Neural cell (in vitro differentiated cells): ENCODE results near the gene PPARG. TPM values are rescaled to one million over a fixed set of nuclear protein-coding genes. Genes with fewer than 3 reads are reported as not detected.

Source experiments
- H2AFZ ChIP-seq: fragments of 200-600, 300-800 bp; sonication (generic), shearing (Covaris generic); 2 replicates; pipeline ENCODE4 v1.6.0; 2014; ENCODE audit warnings: low read depth, mild to moderate bottlenecking, antibody characterized with exemption, low read length, moderate library complexity
- H3F3A ChIP-seq: fragments of 200-600 bp; shearing (Covaris generic); 2 replicates; pipeline ENCODE4 v1.6.1; 2016; ENCODE audit warnings: mild to moderate bottlenecking, moderate library complexity, mixed read lengths, antibody characterized with exemption, low read length; ENCODE audit not compliant: insufficient read depth, poor library complexity, severe bottlenecking
- H3K27ac ChIP-seq: fragments of 200-600, 300-800 bp; sonication (generic), shearing (Covaris generic); 2 replicates; pipeline ENCODE4 v1.5.1; 2014; ENCODE audit warnings: mild to moderate bottlenecking, low read length, moderate library complexity
- H3K27me3 ChIP-seq: fragments of 300-800, 200-600 bp; sonication (generic), shearing (Covaris generic); 2 replicates; pipeline ENCODE4 v1.6.0; 2014; ENCODE audit warnings: mild to moderate bottlenecking, low read depth, low read length, moderate library complexity; ENCODE audit not compliant: insufficient read depth
- H3K36me3 ChIP-seq: fragments of 300-800, 200-600 bp; sonication (generic), shearing (Covaris generic); 2 replicates; pipeline ENCODE4 v1.5.1; 2014; ENCODE audit warnings: mild to moderate bottlenecking, antibody characterized with exemption, low read length, moderate library complexity; ENCODE audit not compliant: insufficient read depth
- H3K4me2 ChIP-seq: fragments of 300-800, 200-600 bp; sonication (generic), shearing (Covaris generic); 2 replicates; pipeline ENCODE4 v1.6.0; 2014; ENCODE audit warnings: mild to moderate bottlenecking, low read length
- H3K4me3 ChIP-seq: fragments of 300-800, 200-600 bp; sonication (generic), shearing (Covaris generic); 2 replicates; pipeline ENCODE4 v1.5.1; 2014; ENCODE audit warnings: mild to moderate bottlenecking, low read length, moderate library complexity
- H3K79me2 ChIP-seq: fragments of 200-600 bp; shearing (Covaris generic); replicated peaks from 2 replicates; pipeline ENCODE4 v1.6.0; 2014; ENCODE audit warnings: mild to moderate bottlenecking, low read length, moderate library complexity; ENCODE audit not compliant: insufficient read depth
- H3K9ac ChIP-seq: fragments of 300-800, 200-600 bp; sonication (generic), shearing (Covaris generic); 2 replicates; pipeline ENCODE4 v1.6.1; 2016; ENCODE audit warnings: mild to moderate bottlenecking, low read length, mixed read lengths
- H3K9me2 ChIP-seq: fragments of 200-600 bp; shearing (Covaris generic); 2 replicates; pipeline ENCODE4 v1.6.1; 2016; ENCODE audit warnings: mild to moderate bottlenecking, low read length, mixed read lengths; ENCODE audit not compliant: insufficient read depth
- H3K9me3 ChIP-seq: fragments of 200-600, 300-800 bp; sonication (generic), shearing (Covaris generic); 2 replicates; pipeline ENCODE4 v1.6.1; 2016; ENCODE audit warnings: mild to moderate bottlenecking, mixed run types, low read length, moderate library complexity, mixed read lengths
- H4K20me1 ChIP-seq: fragments of 200-600 bp; shearing (Covaris generic); 2 replicates; pipeline ENCODE4 v1.6.1; 2016; ENCODE audit warnings: mild to moderate bottlenecking, mixed run types; ENCODE audit not compliant: insufficient read depth
- CTCF ChIP-seq: fragments of 450-650 bp; IDR thresholded peaks from 2 replicates; pipeline ENCODE4 v1.5.1; 2014; ENCODE audit warnings: antibody characterized with exemption, mild to moderate bottlenecking, moderate library complexity; ENCODE audit not compliant: poor library complexity, severe bottlenecking
- EP300 ChIP-seq: fragments of 450-650 bp; conservative IDR thresholded peaks from 2 replicates; pipeline ENCODE4 v1.6.1; 2014; ENCODE audit warnings: antibody characterized with exemption, mild to moderate bottlenecking, moderate library complexity; ENCODE audit not compliant: poor library complexity, severe bottlenecking
- EZH2 ChIP-seq: fragments of 200-600, 300-800 bp; shearing (Covaris generic), sonication (generic); IDR thresholded peaks from 2 replicates; pipeline ENCODE4 v1.6.1; 2014; ENCODE audit warnings: antibody characterized with exemption, low read length, borderline replicate concordance, mild to moderate bottlenecking; ENCODE audit not compliant: insufficient read depth, poor library complexity, severe bottlenecking
- MXI1 ChIP-seq: fragments of 450-650 bp; conservative IDR thresholded peaks from 2 replicates; pipeline ENCODE4 v1.6.1; 2014; ENCODE audit warnings: antibody characterized with exemption, mild to moderate bottlenecking; ENCODE audit not compliant: poor library complexity, severe bottlenecking
- POLR2AphosphoS5 ChIP-seq: IDR thresholded peaks from 2 replicates; pipeline ENCODE4 v1.6.1; 2012
- RAD21 ChIP-seq: fragments of 450-650 bp; conservative IDR thresholded peaks from 2 replicates; pipeline ENCODE4 v1.6.1; 2014; ENCODE audit warnings: antibody characterized with exemption, mild to moderate bottlenecking, moderate library complexity
- REST ChIP-seq: IDR thresholded peaks from 2 replicates; pipeline ENCODE4 v1.6.1; 2012; ENCODE audit warnings: borderline replicate concordance
- SMC3 ChIP-seq: fragments of 450-650 bp; conservative IDR thresholded peaks from 2 replicates; pipeline ENCODE4 v1.6.1; 2014; ENCODE audit warnings: antibody characterized with exemption, mild to moderate bottlenecking, moderate library complexity; ENCODE audit not compliant: poor library complexity
- TAF1 ChIP-seq: IDR thresholded peaks from 2 replicates; pipeline ENCODE4 v1.6.1; 2012; ENCODE audit warnings: low read depth
- polyA plus RNA-seq: library from polyadenylated mRNA; depleted of rRNA; stranded (reverse); fragments of >200 nt; gene quantifications from 2 replicates; pipeline ENCODE4 v1.2.3, GENCODE V29; 2014

Gene PPARG
- polyA plus RNA-seq, 1 donor from 2014 or later = 0.35 TPM

DNA sequence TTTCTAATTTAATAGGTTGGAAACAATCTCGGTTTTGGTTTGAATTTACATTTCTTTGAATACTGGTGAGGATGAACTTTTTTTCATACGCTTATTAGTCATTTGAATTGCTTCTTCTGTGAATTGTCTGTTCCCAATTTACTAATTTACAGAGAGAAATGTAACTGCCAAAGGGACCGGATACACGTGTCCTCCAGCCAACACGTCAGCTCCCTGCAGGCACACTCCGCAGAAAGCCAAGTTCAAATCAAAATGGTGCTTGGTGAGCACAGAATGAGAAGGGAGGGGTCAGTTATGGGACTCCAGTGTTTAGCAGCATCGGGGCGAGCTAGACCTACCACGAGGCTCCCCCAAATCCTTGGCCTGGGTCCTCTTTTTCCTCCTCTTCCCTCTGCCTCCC is 184.6 kb downstream of the PPARG start:
- Histone ChIP-seq H3K36me3 (no peaks in the 10 kb centered on the region), H3K9me2 (no peaks in the 10 kb centered on the region), H3K4me3 (no peak overlapping the region), H3K9ac (no peak overlapping the region), H3K9me3 (no peaks in the 10 kb centered on the region), H3K27ac (no peak overlapping the region), H3K27me3 (no peaks in the 10 kb centered on the region), H4K20me1 (no peaks in the 10 kb centered on the region), H3K79me2 (no peaks in the 10 kb centered on the region), H2AFZ (no peak overlapping the region), H3F3A (no peaks in the 10 kb centered on the region), H3K4me2 (no peak overlapping the region)
- TF ChIP-seq EP300 (no peak), EZH2 (no peak), RAD21 (no peak), POLR2AphosphoS5 (no peak), SMC3 (no peak), MXI1 (no peak), CTCF (no peak), TAF1 (no peak), REST (no peak)

GRCh38 chr3:12476238-12476897 is 187.5 kb downstream of the PPARG start:
- TF ChIP-seq EZH2 = no peak
- no peak for TF ChIP-seq SMC3
- TF ChIP-seq TAF1 = no peak
- TF ChIP-seq RAD21 = no peak
- TF ChIP-seq EP300 = no peak
- TF ChIP-seq MXI1 = no peak
- TF ChIP-seq POLR2AphosphoS5 = no peak
- TF ChIP-seq REST = no peak
- TF ChIP-seq CTCF = no peak
- no peak overlapping the region for H3K4me3 ChIP-seq
- no peaks in the 10 kb centered on the region for H3K36me3 ChIP-seq
- no peaks in the 10 kb centered on the region for H3K9me2 ChIP-seq
- H4K20me1 ChIP-seq = no peaks in the 10 kb centered on the region
- H3K27ac ChIP-seq = no peak overlapping the region
- no peak overlapping the region for H2AFZ ChIP-seq
- H3K79me2 ChIP-seq = no peaks in the 10 kb centered on the region
- H3K4me2 ChIP-seq = no peak overlapping the region
- H3K9ac ChIP-seq = no peak overlapping the region
- no peaks in the 10 kb centered on the region for H3K9me3 ChIP-seq
- H3K27me3 ChIP-seq = no peaks in the 10 kb centered on the region
- no peaks in the 10 kb centered on the region for H3F3A ChIP-seq
